Pulmonary artery endothelial cell (primary cell): Measurements from ENCODE around the gene DDX1. TPM values are rescaled to one million over a fixed set of nuclear protein-coding genes. Genes with fewer than 3 reads are reported as not detected.

Experiments used
- DNase-seq: peaks from one replicate; pipeline ENCODE4 v3.0.0-alpha.2; 2011; ENCODE audit warnings: low read depth, low spot score
- total RNA-seq: library from RNA; depleted of rRNA; stranded (reverse); fragments of >200 nt; gene quantifications from 2 replicates; pipeline ENCODE4 v1.2.3, GENCODE V29; 2014

DDX1 gene
- total RNA-seq, 1 donor from 2014 or later: 88.5 TPM

- DNase-seq: no peak
These were observed 70.4 kb downstream of the DDX1 start for GRCh38 chr2:15662026-15662425.

GRCh38 chr2:15662579-15662978 is 70.9 kb downstream of the DDX1 start:
- DNase-seq: no peak

DNA sequence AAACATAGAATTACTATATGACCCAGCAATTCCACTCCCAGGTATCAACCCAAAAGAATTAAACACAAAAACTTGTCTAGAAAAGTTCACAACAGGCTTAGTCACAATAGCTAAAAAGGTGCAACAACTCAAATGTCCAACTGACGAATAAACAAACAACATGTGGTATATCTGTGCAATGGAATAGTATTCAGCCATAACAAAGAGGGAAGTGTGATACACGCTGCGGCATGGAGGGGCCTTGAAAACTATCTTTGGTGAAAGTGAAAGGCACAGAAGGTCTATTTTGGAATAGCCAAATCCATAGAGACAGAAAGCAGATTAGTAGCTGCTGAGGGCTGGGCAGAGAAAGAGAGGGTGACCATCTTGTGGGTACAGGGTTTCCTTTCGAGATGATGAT is 72.1 kb downstream of the DDX1 start:
- no peak for DNase-seq

DNA sequence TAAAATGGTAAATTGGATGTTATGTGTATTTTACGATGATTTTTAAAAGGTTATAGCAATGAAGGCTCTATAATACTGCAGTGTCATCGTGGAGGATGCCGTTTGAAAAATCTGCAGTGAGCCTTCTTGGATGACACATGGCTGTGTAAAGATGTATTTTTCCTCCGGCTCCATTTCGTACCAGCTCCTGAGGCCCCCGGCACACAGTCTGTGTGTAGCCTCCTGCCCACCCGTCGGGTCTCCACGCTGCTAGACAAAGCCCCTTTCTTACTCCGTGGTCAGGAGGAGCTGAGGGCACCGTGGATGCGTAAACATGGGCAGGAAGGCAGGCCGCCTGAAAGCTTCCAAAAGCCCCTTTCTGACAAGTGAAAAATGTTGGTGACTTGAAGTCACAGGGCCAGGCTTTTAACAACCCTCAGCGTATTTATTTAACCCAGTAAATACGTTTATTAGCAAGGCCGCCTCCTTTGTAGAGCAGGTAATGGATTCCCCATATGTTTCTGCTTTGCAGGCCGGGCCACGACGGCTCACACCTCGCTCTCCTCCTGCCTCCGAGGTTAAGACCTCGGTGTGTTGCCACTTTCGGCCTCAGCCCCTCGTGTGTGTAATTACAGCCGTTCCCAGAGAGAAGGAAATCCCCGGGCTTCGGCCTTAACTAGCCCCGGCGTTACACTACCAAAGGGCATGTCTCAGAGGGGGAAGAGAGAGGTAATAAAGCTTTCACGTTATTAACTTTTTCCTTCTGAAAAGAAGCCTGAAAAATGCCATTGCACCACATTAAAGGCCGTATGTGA is 72.8 kb downstream of the DDX1 start:
- DNase-seq: no peak

DNA sequence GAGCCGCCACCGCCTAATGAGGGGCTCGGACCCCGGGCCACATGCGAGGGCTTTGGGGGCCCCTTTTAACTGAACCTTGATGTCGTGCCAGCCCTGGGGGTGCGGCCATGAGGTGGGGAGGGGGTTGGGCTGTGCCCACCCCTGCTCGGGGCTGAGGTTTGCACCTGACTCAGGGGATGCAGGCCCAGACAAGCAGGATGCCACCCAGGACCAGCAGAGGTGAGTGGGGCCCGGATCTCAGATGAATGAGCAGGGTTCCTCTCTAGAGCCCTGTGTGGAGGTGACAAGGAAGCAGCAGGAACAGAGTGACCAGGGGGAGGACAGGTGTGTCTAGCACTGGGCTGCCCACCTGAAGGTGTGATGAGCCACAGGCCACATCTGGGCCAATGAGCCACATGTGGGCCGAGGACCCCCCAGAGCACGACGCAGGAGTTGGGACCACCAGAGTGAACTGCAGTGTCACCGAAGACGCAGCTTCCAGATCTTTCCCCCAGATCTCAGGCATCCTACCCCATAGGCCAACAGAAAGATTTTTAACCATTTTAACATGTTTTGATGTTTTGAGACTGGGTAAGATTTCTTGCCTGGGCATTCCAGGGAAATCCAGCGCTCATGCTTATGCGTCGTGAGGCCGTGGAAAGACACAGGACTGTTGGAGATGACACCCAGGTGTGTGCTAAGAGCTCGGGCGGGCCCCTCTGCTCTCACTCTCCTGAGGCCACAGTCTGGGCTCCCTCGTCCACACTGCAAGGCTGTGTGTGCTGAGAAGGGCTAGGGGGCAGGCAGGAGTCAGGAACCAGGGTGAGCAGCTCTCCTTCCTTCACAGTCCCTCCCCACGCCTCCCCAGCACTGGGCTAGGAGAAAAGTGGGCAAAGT is 73.6 kb downstream of the DDX1 start:
- no peak for DNase-seq

GRCh38 chr2:15665943-15666460 is 74.3 kb downstream of the DDX1 start:
- DNase-seq: no peak

DNA sequence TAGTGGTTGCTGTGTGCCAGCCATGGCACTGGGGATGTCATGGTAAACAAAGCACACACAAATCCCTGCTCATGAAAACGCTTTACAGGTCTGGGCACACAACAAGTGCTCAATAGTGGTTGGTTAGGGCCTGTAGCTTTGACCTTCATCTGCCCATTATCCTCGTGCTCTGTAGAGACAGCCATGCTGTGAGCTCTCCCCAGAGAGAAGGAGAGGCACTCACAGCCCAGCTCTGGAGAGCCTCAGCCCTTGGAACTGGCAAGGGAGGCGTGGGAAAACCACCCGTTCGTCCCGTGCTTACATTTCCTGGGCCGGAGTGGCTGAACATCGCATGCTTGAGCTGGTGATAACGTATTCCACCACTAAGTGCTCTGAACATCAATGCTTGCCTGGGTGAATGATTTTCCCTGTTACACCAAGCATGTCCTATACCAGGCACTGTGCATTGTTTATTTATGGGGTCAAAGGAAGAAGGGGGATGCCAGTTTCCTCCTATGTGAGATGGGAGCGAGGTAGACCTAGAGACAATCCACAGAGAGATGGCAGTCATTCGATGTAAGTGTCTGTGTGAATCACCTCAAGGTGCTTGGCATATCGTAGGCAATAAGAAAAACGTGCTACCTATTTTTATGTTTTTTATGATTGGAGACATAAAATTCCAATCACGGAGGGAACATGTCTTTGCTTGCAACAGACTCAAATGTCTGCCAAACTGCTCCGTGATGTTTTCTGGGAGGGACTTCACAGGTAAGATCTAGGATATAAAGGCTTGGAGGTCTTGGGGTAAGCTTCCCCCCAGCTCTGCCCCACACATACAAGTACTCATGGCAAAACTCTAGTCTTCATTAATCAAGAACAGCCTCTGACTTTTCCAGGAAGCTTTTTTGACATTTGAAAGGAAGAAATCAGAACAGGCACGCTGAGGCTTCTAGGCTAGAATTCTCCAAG is 75.5 kb downstream of the DDX1 start:
- DNase-seq: no peak

- no peak for DNase-seq
These were observed 76.3 kb downstream of the DDX1 start for GRCh38 chr2:15667809-15668556.

DNA sequence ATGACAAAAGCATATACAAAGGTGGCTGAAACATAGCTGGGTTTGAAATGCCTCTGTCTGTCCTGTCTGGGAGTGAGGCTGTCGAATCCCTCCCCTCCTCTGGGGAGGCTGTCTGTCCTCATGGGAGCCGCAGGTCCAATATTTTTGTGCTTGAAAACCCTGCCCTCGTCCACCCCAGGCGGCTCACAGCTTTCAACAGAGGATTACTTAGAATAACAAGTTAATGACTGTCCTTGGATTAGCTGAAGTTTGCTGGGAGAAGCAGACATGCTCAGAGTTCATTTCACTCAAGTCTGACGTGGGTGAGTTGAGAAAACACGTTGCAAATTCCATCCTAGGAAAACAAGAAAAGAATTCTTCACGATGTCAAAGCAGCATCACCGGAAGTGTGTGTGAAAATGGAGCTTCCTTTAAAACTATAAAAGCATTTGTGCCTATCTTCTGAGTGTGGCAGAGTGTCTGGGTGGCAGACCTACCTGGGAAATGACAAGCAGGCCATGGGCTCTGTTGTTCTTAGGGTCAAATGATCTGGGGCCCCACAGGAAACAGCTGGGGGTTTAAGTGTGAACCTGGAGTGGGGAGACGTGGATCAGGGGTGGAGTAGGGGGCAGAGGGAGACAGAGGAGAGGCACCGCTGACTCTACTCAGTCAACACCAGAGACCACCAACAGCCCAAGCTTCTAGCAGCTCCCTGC is 77.1 kb downstream of the DDX1 start:
- no peak for DNase-seq

DNA sequence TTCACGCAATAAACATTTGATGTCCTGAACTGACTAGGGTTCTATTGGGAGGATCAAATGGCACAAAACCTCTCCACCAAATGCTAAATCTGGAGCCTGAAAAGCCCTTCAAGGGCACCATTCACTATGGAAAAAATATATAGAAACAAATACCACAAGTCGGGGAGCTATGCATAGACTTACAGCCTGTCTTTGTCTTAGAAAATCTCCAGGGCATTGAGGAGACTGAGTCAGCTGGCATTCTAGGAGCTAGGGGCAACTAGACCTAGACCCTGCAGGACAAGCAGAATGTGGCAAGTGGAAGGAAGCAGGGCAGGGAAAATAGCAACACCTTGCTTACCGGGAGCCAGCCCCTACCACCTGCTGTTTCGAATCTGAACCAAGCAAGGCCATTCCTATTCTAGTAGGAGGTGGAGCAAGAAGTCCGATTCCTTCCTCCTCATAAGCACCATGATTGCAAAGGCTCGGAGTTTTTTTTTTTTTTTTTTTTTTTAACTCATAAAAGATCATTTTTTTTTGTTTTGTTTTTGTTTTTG is 77.8 kb downstream of the DDX1 start:
- no peak for DNase-seq

- DNase-seq: no peak
These were observed 78.8 kb downstream of the DDX1 start for GRCh38 chr2:15670469-15670868.

GRCh38 chr2:15670981-15671380 is 79.3 kb downstream of the DDX1 start:
- no peak for DNase-seq

GRCh38 chr2:15671409-15671808 is 79.7 kb downstream of the DDX1 start:
- no peak for DNase-seq

DNA sequence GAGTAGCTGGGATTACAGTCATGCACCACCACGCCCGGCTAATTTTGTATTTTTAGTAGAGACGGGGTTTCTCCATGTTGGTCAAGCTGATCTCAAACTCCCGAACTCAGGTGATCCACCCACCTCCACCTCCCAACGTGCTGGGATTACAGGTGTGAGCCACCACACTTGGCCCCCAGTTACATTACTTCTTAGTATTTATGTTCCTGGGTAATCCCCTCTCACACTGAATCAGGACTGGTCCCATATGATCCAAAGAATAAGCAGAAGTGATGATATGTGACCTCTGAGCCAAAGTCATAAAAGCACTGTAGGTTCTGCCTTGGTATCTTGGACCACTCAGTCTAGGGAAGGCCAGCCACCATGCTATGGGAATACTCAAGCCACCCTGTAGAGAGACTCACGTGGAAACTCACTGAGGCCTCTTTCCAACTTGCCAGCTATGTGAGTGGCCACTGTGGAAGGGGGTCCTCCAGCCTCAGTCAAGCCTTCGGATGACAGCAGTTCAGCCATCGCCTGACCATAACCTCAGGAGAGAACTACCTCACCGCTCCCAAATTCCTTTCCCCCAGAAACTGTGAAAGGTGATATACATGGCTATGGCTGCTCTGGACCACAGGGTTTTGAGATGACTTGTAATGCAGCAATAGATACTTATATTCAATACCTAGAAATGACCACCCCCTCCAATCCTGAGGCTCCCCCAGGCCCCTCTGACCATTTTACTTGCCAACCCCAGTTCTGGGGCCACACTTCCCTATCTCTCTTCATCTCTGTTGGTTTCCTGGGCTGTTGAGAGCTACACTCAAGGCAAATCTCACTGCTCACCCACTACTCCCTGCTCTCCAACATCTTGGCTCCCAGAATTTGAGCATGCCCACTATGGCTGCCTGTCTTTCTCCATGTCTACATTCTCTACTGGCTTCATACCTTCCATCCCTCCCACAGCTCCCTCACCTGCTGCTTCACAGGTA is 80.5 kb downstream of the DDX1 start:
- DNase-seq: no peak

DNA sequence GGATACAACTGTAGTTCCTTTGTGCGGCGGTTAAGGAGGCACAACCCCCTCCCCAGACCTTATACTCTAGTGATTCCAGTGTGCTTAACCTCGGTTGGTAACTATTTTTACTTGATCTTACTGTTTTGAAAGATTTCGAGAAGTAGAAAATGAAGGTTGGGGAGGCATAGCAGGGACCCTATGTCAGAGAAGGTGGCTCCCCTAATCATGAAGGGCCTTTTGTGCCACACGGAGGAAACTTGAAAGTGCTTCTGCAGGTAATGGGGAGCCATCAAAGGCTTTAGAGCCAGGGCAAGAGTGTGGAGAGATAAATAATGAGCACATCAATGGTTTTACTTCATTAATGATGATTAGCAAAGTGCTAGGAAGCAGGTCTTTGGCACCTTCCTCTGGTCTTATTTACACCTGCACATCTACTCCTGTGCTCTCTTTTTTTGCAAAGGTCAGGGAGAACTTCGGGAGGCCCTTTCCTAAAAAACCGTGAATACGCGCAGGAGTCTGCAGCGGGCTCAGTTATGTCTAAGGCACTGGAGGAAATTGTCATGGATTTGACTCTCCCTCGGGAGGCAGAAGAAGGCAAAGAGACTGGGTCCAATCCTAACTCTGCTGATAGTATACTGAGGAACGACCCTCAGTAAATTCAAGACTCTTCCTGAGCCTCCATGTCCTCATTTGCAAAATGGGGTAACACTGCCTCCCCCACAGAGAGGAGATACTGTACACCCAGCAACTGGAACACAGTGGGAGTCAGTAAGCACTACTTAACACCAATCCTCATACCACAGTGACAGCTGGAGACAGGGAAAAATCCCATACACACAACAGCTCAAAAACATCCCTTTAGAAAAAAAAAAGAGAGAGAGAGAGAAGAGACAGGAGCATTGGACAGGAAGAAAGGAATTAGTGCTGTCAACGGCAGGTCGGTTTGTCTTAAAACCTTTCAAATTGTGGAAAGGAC is 81.6 kb downstream of the DDX1 start:
- DNase-seq: no peak

DNA sequence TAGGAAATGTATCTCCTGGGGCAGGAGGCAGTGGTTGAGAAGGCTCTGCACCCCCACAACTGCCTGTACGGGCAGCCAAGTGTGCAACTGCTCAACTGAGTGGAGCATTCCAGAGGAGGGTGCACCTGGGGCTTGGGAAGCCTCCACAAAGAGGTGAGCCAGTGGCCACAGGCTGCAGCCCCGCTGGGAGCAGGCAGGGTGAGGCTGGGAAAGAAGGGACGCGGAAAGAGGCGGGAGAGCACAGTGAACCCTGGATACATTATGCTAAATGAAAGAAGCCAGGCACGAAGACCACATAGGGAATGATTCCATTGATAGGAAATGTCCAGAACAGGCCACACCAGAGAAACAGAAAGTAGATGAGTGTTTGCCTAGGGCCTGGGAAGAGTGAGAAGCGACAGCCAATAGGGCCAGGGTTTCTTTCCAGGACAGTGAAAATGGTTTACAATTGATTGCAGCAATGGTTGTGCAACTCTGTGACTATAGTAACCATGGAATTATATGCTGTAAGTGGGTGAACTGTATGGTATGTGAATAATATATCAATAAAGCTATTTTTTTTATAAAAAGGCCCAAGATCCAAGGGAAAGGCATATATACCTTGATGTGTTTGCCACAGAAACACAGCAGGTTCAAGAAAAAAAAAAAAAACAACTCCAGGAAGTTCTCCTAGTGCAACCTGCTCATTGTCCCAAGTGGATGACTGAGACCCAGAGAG is 82.4 kb downstream of the DDX1 start:
- DNase-seq: no peak
